ENCODE measurements around the gene SLC6A13.

- TF ChIP-seq, protein P1, sequence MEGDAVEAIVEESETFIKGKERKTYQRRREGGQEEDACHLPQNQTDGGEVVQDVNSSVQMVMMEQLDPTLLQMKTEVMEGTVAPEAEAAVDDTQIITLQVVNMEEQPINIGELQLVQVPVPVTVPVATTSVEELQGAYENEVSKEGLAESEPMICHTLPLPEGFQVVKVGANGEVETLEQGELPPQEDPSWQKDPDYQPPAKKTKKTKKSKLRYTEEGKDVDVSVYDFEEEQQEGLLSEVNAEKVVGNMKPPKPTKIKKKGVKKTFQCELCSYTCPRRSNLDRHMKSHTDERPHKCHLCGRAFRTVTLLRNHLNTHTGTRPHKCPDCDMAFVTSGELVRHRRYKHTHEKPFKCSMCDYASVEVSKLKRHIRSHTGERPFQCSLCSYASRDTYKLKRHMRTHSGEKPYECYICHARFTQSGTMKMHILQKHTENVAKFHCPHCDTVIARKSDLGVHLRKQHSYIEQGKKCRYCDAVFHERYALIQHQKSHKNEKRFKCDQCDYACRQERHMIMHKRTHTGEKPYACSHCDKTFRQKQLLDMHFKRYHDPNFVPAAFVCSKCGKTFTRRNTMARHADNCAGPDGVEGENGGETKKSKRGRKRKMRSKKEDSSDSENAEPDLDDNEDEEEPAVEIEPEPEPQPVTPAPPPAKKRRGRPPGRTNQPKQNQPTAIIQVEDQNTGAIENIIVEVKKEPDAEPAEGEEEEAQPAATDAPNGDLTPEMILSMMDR (IDR thresholded peaks at IDR 0.05) = no peak
- TF ChIP-seq POLR2AphosphoS5 (IDR thresholded peaks at IDR 0.05) (no peak), POLR2A (IDR thresholded peaks at IDR 0.05; ENCODE audit: low read depth) (no peak), EP300 (IDR thresholded peaks at IDR 0.05) (no peak)
These were observed 68.4 kb downstream of the SLC6A13 start for GRCh38 chr12:194276-194675.
